K562 (cell line): ENCODE data around the gene NLK. TPM values are rescaled to one million over a fixed set of nuclear protein-coding genes. Genes with fewer than 3 reads are reported as not detected.
A peak's percentile ranks its signal among the peaks of the same experiment; 100 is the strongest.

Experiments
- ARHGAP35 ChIP-seq: fragments of 450-650 bp; IDR thresholded peaks from 2 replicates; pipeline ENCODE4 v1.6.1; 2018; ENCODE audit not compliant: partially characterized antibody
- ELF1 ChIP-seq: fragments of 200-800 bp; sonication (Bioruptor generic); IDR thresholded peaks from 2 replicates; pipeline ENCODE4 v1.6.1; 2016; ENCODE audit warnings: missing genetic modification characterization, missing compliant biosample characterization
- EP400 ChIP-seq: fragments of 450-650 bp; IDR thresholded peaks from 2 replicates; pipeline ENCODE4 v1.6.1; 2017; ENCODE audit warnings: antibody characterized with exemption, mild to moderate bottlenecking, moderate library complexity
- HDAC2 ChIP-seq: fragments of 450-650 bp; IDR thresholded peaks from 2 replicates; pipeline ENCODE4 v1.6.1; 2016; ENCODE audit warnings: mild to moderate bottlenecking
- HDGF ChIP-seq: fragments of 450-650 bp; IDR thresholded peaks from 2 replicates; pipeline ENCODE4 v1.6.1; 2016
- IRF9 ChIP-seq: fragments of 450-650 bp; IDR thresholded peaks from 2 replicates; pipeline ENCODE4 v1.6.1; 2016; ENCODE audit warnings: missing biosample characterization, missing genetic modification characterization
- KAT8 ChIP-seq: fragments of 450-650 bp; IDR thresholded peaks from 2 replicates; pipeline ENCODE4 v1.6.1; 2016; ENCODE audit warnings: low read depth, mild to moderate bottlenecking
- L3MBTL2 ChIP-seq: fragments of 450-650 bp; IDR thresholded peaks from 2 replicates; pipeline ENCODE4 v1.6.1; 2016; ENCODE audit warnings: mild to moderate bottlenecking, moderate library complexity
- MNT ChIP-seq, 2 experiments: fragments of 450-650 bp; conservative IDR thresholded peaks; 2 replicates each; pipeline ENCODE4 v1.6.1; 2017; ENCODE audit warnings: mild to moderate bottlenecking in 2 of 2, moderate library complexity in 2 of 2
- PBX2 ChIP-seq, 2 experiments: IDR thresholded peaks in 1 of 2; conservative IDR thresholded peaks in 1 of 2; 2 replicates each; pipeline ENCODE4 v1.6.1; 2016; ENCODE audit warnings: low read depth in 2 of 2, mild to moderate bottlenecking in 1 of 2, missing compliant biosample characterization in 1 of 2, missing genetic modification characterization in 1 of 2, moderate library complexity in 1 of 2
- SMAD1 ChIP-seq: fragments of 150-350 bp; IDR thresholded peaks from 2 replicates; pipeline ENCODE4 v1.6.1; 2014; ENCODE audit warnings: low read length, low read depth; ENCODE audit not compliant: partially characterized antibody
- TAF15 ChIP-seq: fragments of 200-400 bp; formaldehyde crosslinking; IDR thresholded peaks from 2 replicates; pipeline ENCODE4 v1.6.1; 2017; ENCODE audit warnings: mild to moderate bottlenecking, low read depth, low read length, moderate library complexity
- TFE3 ChIP-seq: fragments of 450-650 bp; formaldehyde crosslinking; IDR thresholded peaks from 2 replicates; pipeline ENCODE4 v1.4.0; 2020; ENCODE audit warnings: mild to moderate bottlenecking, mixed read lengths
- U2AF1 ChIP-seq: fragments of 200-400 bp; formaldehyde crosslinking; optimal IDR thresholded peaks from 2 replicates; pipeline ENCODE3; 2017; ENCODE audit warnings: mild to moderate bottlenecking, low read depth, low read length, moderate library complexity
- USF2 ChIP-seq: sonication (generic); formaldehyde crosslinking; IDR thresholded peaks from 2 replicates; pipeline ENCODE4 v1.5.0; 2020; ENCODE audit warnings: missing genetic modification reagents
- XRCC5 ChIP-seq: fragments of 200-400 bp; formaldehyde crosslinking; IDR thresholded peaks from 2 replicates; pipeline ENCODE4 v1.6.1; 2017; ENCODE audit warnings: low read depth, mild to moderate bottlenecking, low read length
- ZBTB1 ChIP-seq: sonication (generic); formaldehyde crosslinking; IDR thresholded peaks from 2 replicates; pipeline ENCODE4 v1.8.1; 2023; ENCODE audit warnings: missing genetic modification reagents, low read depth, mild to moderate bottlenecking, borderline replicate concordance
- ZBTB2 ChIP-seq: fragments of 450-650 bp; IDR thresholded peaks from 2 replicates; pipeline ENCODE4 v1.6.1; 2016; ENCODE audit warnings: antibody characterized with exemption
- ZFX ChIP-seq: sonication (generic); formaldehyde crosslinking; IDR thresholded peaks from 2 replicates; pipeline ENCODE4 v1.8.0; 2022; ENCODE audit warnings: mild to moderate bottlenecking, missing genetic modification reagents, moderate library complexity
- ZNF780A ChIP-seq: fragments of 250-450 bp; sonication (Bioruptor Pico); IDR thresholded peaks from 2 replicates; pipeline ENCODE4 v1.5.0; 2021; ENCODE audit warnings: mild to moderate bottlenecking
- polyA plus RNA-seq, 8 experiments: library from polyadenylated mRNA; depleted of rRNA in 4 of 8; stranded (reverse) in 5 of 8; unstranded in 3 of 8; fragments of >200 nt; fragmentation: Nextera tagmentation in 2 of 8; fragmentation: Illumina TruSeq in 1 of 8; extraction: Ambion mirVana in 2 of 8; extraction: Trizol in 1 of 8; gene quantifications; 2 replicates each; pipeline versions ENCODE4 v1.2.1 to v1.2.3, GENCODE V29; 2011 to 2014; ENCODE audit warnings: inconsistent platforms in 1 of 8, missing spikeins in 1 of 8
- total RNA-seq, 7 experiments: library from RNA; depleted of rRNA in 6 of 7; stranded (reverse); fragments of >200 nt in 6 of 7; fragmentation: Illumina TruSeq in 2 of 7; extraction: Trizol in 2 of 7; gene quantifications; 2 replicates each; pipeline versions ENCODE4 v1.2.1 to v1.2.3, GENCODE V29; 2011 to 2021; ENCODE audit warnings: low replicate concordance in 1 of 7

The NLK gene
- total and polyA plus RNA-seq, 9 of the 15 experiments (the other 6 are each of a cell fraction or from before 2014, with no cell fraction given) = 10.9 to 59.6 (median 26.7) TPM

- TF ChIP-seq KAT8 = no peak
- peak; percentile 67 to 88 for TF ChIP-seq MNT (conservative IDR thresholded peaks at IDR 0.05)
- TF ChIP-seq ZNF780A = no peak
- no peak for TF ChIP-seq TAF15
- TF ChIP-seq ZBTB2 = no peak
- TF ChIP-seq PBX2 (CRISPR knock-in tag; IDR thresholded peaks at IDR 0.05; ENCODE audit: low read depth) = 0 out of 2 replicates have a peak, but pooled peaks have one; percentile 26
- TF ChIP-seq PBX2 (tag; conservative IDR thresholded peaks at IDR 0.05; ENCODE audit: low read depth) = no peak
- TF ChIP-seq L3MBTL2 = no peak
- no peak for TF ChIP-seq ZBTB1 (CRISPR knock-in tag)
- TF ChIP-seq ARHGAP35 = no peak
- TF ChIP-seq HDGF = no peak
- TF ChIP-seq EP400 = no peak
- TF ChIP-seq SMAD1 = no peak
- TF ChIP-seq U2AF1 = no peak
- TF ChIP-seq ELF1 (tag) = peak; percentile 53; the same call in 1 of the 2 replicates
- TF ChIP-seq ZFX (CRISPR knock-in tag) = no peak
- no peak for TF ChIP-seq XRCC5
- peak; percentile 56 for TF ChIP-seq USF2 (CRISPR knock-in tag)
- no peak for TF ChIP-seq IRF9 (tag)
- peak; percentile 86; the same call in 1 of the 2 replicates for TF ChIP-seq HDAC2
- TF ChIP-seq TFE3 = no peak
These were observed 34.0 kb upstream of the NLK start (continued) for GRCh38 chr17:28008513-28008912.
